Naive thymus-derived CD8-positive, alpha-beta T cell (primary cell): Measurements from ENCODE around the gene DMXL2. TPM values are rescaled to one million over a fixed set of nuclear protein-coding genes. Genes with fewer than 3 reads are reported as not detected.

Experiments
- ATAC-seq, 2 donors: fragments of 150-1000 bp; cut with Tn5 transposase in 1 of 2; sonication (Bioruptor Pico), chemical (Tn5 transposase) in 1 of 2; 1 replicate in 1 of 2; 2 replicates in 1 of 2; pipeline ENCODE4 v1.10.0; 2021; ENCODE audit warnings: mild to moderate bottlenecking in 2 of 2, moderate library complexity in 2 of 2
- POLR2A ChIA-PET: fragments of 350-600 bp; sonication (Branson Sonifier 250); formaldehyde crosslinking; loops from one replicate; lab custom pipeline; 2021; ENCODE audit warnings: antibody characterized with exemption; lab: Charles Lee
- DNase-seq, 10 donors: peaks; one replicate each; pipeline versions ENCODE4 v3.0.0 to v3.0.0-alpha.2; 2020 to 2022
- H3K27ac Mint-ChIP-seq, 10 donors: one replicate each; pipeline ENCODE4 v1.8.0; 2020 to 2022; ENCODE audit warnings: mild to moderate bottlenecking in 10 of 10, mixed read lengths in 10 of 10, moderate library complexity in 4 of 10, inconsistent platforms in 1 of 10
- H3K27me3 Mint-ChIP-seq, 5 donors: one replicate each; pipeline ENCODE4 v1.8.0; 2021 to 2022; ENCODE audit warnings: mixed read lengths in 5 of 5
- H3K36me3 Mint-ChIP-seq, 3 donors: one replicate each; pipeline ENCODE4 v1.8.0; 2020 to 2022; ENCODE audit warnings: mixed read lengths in 3 of 3, mild to moderate bottlenecking in 2 of 3, inconsistent platforms in 1 of 3
- H3K4me1 Mint-ChIP-seq, 4 donors: one replicate each; pipeline ENCODE4 v1.8.0; 2021 to 2022; ENCODE audit warnings: mixed read lengths in 4 of 4
- H3K4me3 Mint-ChIP-seq, 10 donors: one replicate each; pipeline ENCODE4 v1.8.0; 2020 to 2022; ENCODE audit warnings: mild to moderate bottlenecking in 10 of 10, mixed read lengths in 10 of 10, moderate library complexity in 6 of 10, inconsistent platforms in 1 of 10
- H3K9me3 Mint-ChIP-seq, 9 donors: one replicate each; pipeline ENCODE4 v1.8.0; 2020 to 2022; ENCODE audit warnings: mixed read lengths in 9 of 9, mild to moderate bottlenecking in 3 of 9, inconsistent platforms in 1 of 9, moderate library complexity in 1 of 9
- polyA plus RNA-seq, 3 donors: library from polyadenylated mRNA; unstranded; fragments of 300-500 nt; fragmentation: Illumina TruSeq; gene quantifications; one replicate each; pipeline ENCODE4 v1.2.3, GENCODE V29; 2021
- total RNA-seq, 8 experiments: library from RNA in 2 of 8; stranded (reverse) in 2 of 8; gene quantifications; one replicate each; pipeline ENCODE4 v1.2.3 and lab custom pipeline; 2021 to 2026

Gene DMXL2
- total and polyA plus RNA-seq, 5 experiments from 2014 or later, result 0.68 to 10.2 (median 1.7) TPM

- Mint-ChIP-seq H3K9me3 (no peaks in the 10 kb centered on the region), H3K4me3 (no peak overlapping the region), H3K27ac (no peak overlapping the region), H3K36me3 (no peaks in the 10 kb centered on the region), H3K27me3 (peaks cover 8 to 30% (median 17%) of the 10 kb centered on the region in 5 donors), H3K4me1 (peaks cover 0 to 6% (median 0%) of the 10 kb centered on the region in 4 donors)
- ATAC-seq, result no peak
- POLR2A ChIA-PET, result no interaction called here
- DNase-seq, result no peak
Observed at GRCh38 chr15:51403946-51404695, 218.4 kb downstream of the DMXL2 start.

GRCh38 chr15:51403072-51403878, 219.3 kb downstream of the DMXL2 start:
- Mint-ChIP-seq H3K4me1 (peaks cover 0 to 6% (median 0%) of the 10 kb centered on the region in 4 donors), H3K36me3 (no peaks in the 10 kb centered on the region), H3K9me3 (no peaks in the 10 kb centered on the region), H3K4me3 (no peak overlapping the region), H3K27ac (no peak overlapping the region), H3K27me3 (peaks cover 8 to 30% (median 17%) of the 10 kb centered on the region in 5 donors)
- POLR2A ChIA-PET, result no interaction called here
- ATAC-seq, result no peak
- DNase-seq, result no peak

GRCh38 chr15:51401872-51402517, 220.6 kb downstream of the DMXL2 start:
- no peak for DNase-seq
- POLR2A ChIA-PET, result no interaction called here

DNA sequence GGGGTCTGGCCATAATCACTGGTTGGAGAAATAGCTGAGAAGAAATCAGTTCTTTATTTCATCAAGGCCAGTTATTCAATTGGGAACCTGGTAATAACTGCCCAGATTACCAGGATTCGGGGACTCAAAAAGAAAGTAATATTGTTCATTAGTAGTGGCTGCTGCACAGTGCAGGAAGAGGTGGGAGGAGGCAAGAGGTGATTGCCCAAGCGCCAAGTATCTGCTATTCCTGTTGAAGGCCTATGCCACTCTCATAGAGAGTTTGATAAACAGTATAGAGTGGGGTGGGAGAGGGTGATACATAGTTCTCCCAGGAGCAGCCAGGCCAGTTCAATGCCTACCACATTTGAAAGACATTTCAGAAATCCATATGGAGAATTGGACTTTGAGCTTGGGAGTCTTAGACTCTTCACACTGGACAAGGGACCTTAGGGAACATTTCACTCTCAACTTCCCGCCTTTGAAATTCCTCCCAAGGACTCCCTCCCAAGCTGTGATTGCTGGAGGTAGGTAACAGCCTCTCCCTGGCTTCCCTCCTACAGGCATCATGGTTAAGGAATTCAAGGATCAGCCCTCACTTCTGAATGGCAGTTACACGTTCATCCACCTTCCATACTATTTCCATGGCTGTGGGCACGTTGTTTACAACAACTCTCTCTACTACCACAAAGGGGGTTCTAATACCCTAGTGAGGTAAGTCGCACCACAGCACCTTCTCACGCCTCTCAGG, 221.4 kb downstream of the DMXL2 start:
- no peak overlapping the region for H3K4me3 Mint-ChIP-seq
- H3K4me1 Mint-ChIP-seq, result peaks cover 0 to 6% (median 0%) of the 10 kb centered on the region in 4 donors
- no peak for DNase-seq
- no peaks in the 10 kb centered on the region for H3K36me3 Mint-ChIP-seq
- H3K9me3 Mint-ChIP-seq, result no peaks in the 10 kb centered on the region
- no peak for ATAC-seq
- POLR2A ChIA-PET, result no interaction called here
- no peak overlapping the region for H3K27ac Mint-ChIP-seq
- H3K27me3 Mint-ChIP-seq, result peaks cover 7 to 39% (median 20%) of the 10 kb centered on the region in 5 donors

More at GRCh38 chr15:51401872-51402517, 220.6 kb downstream of the DMXL2 start:
- Mint-ChIP-seq H3K27me3 (peaks cover 6 to 39% (median 20%) of the 10 kb centered on the region in 5 donors), H3K9me3 (no peaks in the 10 kb centered on the region), H3K4me3 (no peak overlapping the region), H3K27ac (no peak overlapping the region), H3K4me1 (peaks cover 0 to 6% (median 0%) of the 10 kb centered on the region in 4 donors), H3K36me3 (no peaks in the 10 kb centered on the region)
- no peak for ATAC-seq

GRCh38 chr15:51398626-51399025, 223.9 kb downstream of the DMXL2 start:
- H3K36me3 Mint-ChIP-seq, result no peaks in the 10 kb centered on the region
- ATAC-seq, result no peak
- H3K4me1 Mint-ChIP-seq, result peaks cover 0 to 6% (median 0%) of the 10 kb centered on the region in 4 donors
- H3K27ac Mint-ChIP-seq, result no peak overlapping the region
- no peak for DNase-seq
- POLR2A ChIA-PET, result no interaction called here
- peaks cover 0 to 39% (median 10%) of the 10 kb centered on the region in 5 donors for H3K27me3 Mint-ChIP-seq
- no peaks in the 10 kb centered on the region for H3K9me3 Mint-ChIP-seq
- no peak overlapping the region for H3K4me3 Mint-ChIP-seq

Other genes starting within 250 kb of the DMXL2 start
- not detected for gene SCG3, start 58.7 kb upstream of the DMXL2 start, total RNA-seq
- not detected for gene SCG3, start 58.7 kb upstream of the DMXL2 start, polyA plus RNA-seq
- gene LYSMD2, start 114.9 kb upstream of the DMXL2 start, total RNA-seq, result 10 to 100 TPM; 28.0 to 28.9 TPM
- 10 to 100 TPM; 29.6 to 53.7 (median 35.8) TPM for gene LYSMD2, start 114.9 kb upstream of the DMXL2 start, polyA plus RNA-seq
- gene TMOD2, start 128.8 kb upstream of the DMXL2 start, total RNA-seq, result 10 to 100 TPM; 19.9 to 21.0 TPM
- gene TMOD2, start 128.8 kb upstream of the DMXL2 start, polyA plus RNA-seq, result 1 to 10 TPM; 2.9 to 4.4 (median 3.5) TPM
- gene TMOD3, start 206.9 kb upstream of the DMXL2 start, total RNA-seq, result 10 to 100 TPM; 52.5 to 56.7 TPM
- gene TMOD3, start 206.9 kb upstream of the DMXL2 start, polyA plus RNA-seq, result 10 to 100 TPM; 27.6 to 32.6 (median 28.0) TPM